Measurements from ENCODE around the gene GBA2. TPM values are rescaled to one million over a fixed set of nuclear protein-coding genes. Genes with fewer than 3 reads are reported as not detected.

Gene GBA2
- total RNA-seq, 1 donor from 2014 or later: 77.3 TPM

DNA sequence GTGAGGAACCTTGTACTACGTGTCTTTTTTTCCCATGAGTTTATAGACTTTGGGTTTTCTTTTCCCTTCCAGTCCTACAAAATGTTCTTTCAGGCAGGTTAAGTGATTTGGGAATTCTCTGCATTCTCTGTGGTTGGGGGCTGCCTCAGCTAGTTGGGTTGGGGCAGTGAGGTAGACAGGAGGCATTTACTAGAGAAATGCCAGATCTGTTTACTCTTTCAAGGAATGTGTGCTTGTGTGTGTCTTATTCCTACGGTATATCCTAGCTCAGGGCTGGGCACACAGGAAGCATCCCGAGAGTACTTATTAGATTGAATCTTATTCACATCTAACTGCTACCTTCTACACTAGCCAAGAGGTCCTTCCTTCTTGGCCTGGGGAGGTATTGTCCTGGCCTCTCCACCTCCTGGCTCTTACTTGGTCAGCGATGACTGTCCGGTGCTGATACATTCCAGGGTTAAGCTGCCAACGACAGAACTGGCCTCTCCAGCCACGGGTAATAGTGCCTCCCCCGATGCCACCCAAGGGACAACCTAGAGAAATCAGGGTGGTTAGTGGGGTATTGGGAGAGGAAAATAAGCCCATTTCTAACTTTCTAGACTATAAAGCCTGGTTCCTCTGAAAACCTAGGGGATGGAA is 5.0 kb downstream of the GBA2 start:
- H3K4me3 ChIP-seq: no peak overlapping the region
- peaks cover 36% of the 10 kb centered on the region for H3K4me1 ChIP-seq
- H3K27ac ChIP-seq: no peak overlapping the region
- peaks cover 0 to 56% of the 10 kb centered on the region in 2 donors for H3K36me3 ChIP-seq
- DNase-seq (ENCODE audit: extremely low spot score in 2 of 2): no peak
- no peaks in the 10 kb centered on the region for H3K9me3 ChIP-seq
- H3K27me3 ChIP-seq: no peaks in the 10 kb centered on the region
- TF ChIP-seq, protein P1, sequence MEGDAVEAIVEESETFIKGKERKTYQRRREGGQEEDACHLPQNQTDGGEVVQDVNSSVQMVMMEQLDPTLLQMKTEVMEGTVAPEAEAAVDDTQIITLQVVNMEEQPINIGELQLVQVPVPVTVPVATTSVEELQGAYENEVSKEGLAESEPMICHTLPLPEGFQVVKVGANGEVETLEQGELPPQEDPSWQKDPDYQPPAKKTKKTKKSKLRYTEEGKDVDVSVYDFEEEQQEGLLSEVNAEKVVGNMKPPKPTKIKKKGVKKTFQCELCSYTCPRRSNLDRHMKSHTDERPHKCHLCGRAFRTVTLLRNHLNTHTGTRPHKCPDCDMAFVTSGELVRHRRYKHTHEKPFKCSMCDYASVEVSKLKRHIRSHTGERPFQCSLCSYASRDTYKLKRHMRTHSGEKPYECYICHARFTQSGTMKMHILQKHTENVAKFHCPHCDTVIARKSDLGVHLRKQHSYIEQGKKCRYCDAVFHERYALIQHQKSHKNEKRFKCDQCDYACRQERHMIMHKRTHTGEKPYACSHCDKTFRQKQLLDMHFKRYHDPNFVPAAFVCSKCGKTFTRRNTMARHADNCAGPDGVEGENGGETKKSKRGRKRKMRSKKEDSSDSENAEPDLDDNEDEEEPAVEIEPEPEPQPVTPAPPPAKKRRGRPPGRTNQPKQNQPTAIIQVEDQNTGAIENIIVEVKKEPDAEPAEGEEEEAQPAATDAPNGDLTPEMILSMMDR (IDR thresholded peaks at IDR 0.05): no peak
- TF ChIP-seq POLR2AphosphoS5 (IDR thresholded peaks at IDR 0.05; ENCODE audit: insufficient read depth in 1 of 2, low read depth in 1 of 2) (no peak), POLR2A (IDR thresholded peaks at IDR 0.05) (no peak)
- intact Hi-C loops (cut with DNase I): no loop called here

DNA sequence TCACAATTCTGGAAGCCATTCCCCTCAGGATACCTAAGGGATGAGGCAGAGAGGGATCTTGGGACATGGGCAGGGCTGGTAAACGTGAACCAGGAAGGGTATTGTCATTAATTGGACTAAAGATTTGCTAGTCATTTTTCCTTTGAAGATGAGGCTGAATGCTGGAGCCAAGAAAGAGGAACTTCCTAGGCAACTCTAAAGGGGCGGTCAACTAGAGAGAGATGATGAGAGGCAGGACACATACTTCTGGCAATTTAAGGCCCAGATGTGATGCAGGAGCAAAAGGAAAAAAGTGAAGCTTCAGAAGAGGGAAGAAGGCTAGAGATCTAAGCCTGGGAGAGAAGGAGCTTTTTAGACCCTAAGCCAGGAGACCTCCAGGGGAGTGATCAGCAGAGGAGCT is 5.6 kb downstream of the GBA2 start:
- intact Hi-C loops (cut with DNase I): no loop called here
- Histone ChIP-seq H3K4me1 (peaks cover 36% of the 10 kb centered on the region), H3K27ac (no peak overlapping the region), H3K27me3 (no peaks in the 10 kb centered on the region), H3K36me3 (peaks cover 0 to 61% of the 10 kb centered on the region in 2 donors), H3K4me3 (no peak overlapping the region), H3K9me3 (no peaks in the 10 kb centered on the region)
- no peak for TF ChIP-seq POLR2A (IDR thresholded peaks at IDR 0.05)
- TF ChIP-seq POLR2AphosphoS5 (IDR thresholded peaks at IDR 0.05; ENCODE audit: insufficient read depth in 1 of 2, low read depth in 1 of 2): no peak
- TF ChIP-seq, protein P1 (IDR thresholded peaks at IDR 0.05): no peak
- DNase-seq (ENCODE audit: extremely low spot score in 2 of 2): no peak

DNA sequence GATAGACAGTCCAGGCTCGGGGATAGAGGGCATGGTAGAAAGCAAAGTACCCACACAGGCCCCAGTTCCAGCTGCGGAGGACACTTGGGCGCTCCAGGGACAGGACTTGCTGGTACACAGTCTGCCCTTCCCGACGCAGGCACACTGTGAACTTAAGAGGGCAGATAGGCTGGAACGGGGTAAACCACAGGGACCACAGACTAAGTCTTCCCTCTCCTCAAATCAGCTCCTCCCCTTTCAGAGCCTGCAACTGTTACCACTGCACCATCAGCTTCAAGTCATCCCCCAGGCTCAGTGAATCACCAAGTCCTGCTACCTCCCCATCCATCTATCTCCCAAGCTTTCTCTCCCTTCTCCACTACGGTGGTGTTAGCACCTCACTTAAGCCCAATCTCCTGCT is 7.3 kb downstream of the GBA2 start:
- DNase-seq (ENCODE audit: extremely low spot score in 2 of 2): no peak
- H3K36me3 ChIP-seq: peaks cover 0 to 78% of the 10 kb centered on the region in 2 donors
- H3K4me3 ChIP-seq: no peak overlapping the region
- H3K27ac ChIP-seq: no peak overlapping the region
- H3K9me3 ChIP-seq: no peaks in the 10 kb centered on the region
- no peaks in the 10 kb centered on the region for H3K27me3 ChIP-seq
- intact Hi-C loops (cut with DNase I): no loop called here
- TF ChIP-seq POLR2A (IDR thresholded peaks at IDR 0.05): no peak
- TF ChIP-seq, protein P1 (IDR thresholded peaks at IDR 0.05): no peak
- no peak for TF ChIP-seq POLR2AphosphoS5 (IDR thresholded peaks at IDR 0.05; ENCODE audit: insufficient read depth in 1 of 2, low read depth in 1 of 2)
- peaks cover 21% of the 10 kb centered on the region for H3K4me1 ChIP-seq

DNA sequence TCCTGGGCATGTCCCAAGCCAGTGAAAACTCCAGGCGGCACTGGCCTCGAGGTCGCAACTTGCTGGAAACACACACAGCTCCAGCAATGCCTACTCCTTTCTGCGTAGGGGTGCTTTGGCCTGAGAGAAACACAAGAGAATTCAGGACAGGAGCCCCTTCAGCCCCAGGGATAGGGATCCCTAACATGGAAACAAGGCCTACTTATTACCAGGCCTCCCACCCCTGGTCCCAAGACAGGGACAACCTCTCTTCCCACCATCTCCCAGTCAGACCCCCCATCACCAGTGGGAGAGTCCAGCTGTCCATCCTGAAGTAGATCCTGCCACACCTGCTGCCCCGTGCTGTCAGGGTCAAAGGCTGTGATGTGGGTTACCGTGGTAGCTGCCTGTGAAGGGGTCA is 8.8 kb downstream of the GBA2 start:
- no peaks in the 10 kb centered on the region for H3K9me3 ChIP-seq
- no peaks in the 10 kb centered on the region for H3K27me3 ChIP-seq
- peaks cover 6% of the 10 kb centered on the region for H3K4me1 ChIP-seq
- no peak overlapping the region for H3K4me3 ChIP-seq
- no peak overlapping the region for H3K27ac ChIP-seq
- intact Hi-C loops (cut with DNase I): no loop called here
- H3K36me3 ChIP-seq: peaks cover 0 to 90% of the 10 kb centered on the region in 2 donors
- TF ChIP-seq POLR2AphosphoS5 (IDR thresholded peaks at IDR 0.05; ENCODE audit: insufficient read depth in 1 of 2, low read depth in 1 of 2) (no peak), POLR2A (IDR thresholded peaks at IDR 0.05) (no peak)
- TF ChIP-seq, protein P1 (IDR thresholded peaks at IDR 0.05): no peak
- no peak for DNase-seq (ENCODE audit: extremely low spot score in 2 of 2)

DNA sequence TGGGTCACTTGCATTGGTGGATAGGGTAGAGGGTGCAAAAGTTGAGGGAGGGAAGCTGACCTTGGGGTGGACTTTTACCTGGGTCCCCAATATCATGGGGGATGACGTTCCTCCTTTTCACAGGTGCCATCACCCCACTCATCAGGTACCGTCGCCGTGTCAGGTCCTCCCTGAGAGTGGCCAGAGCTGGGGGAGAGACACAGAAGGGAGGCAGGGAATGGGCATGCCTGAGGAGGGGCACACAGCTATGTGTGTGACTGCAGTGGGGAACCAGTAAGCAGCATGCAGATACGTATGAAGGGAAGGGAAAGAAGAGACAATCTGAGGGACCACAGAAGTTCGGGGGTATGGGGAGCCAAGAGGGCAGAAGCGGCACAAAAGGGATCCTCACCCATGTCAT is 10.1 kb downstream of the GBA2 start:
- no peaks in the 10 kb centered on the region for H3K27me3 ChIP-seq
- TF ChIP-seq POLR2A (IDR thresholded peaks at IDR 0.05) (no peak), POLR2AphosphoS5 (IDR thresholded peaks at IDR 0.05; ENCODE audit: insufficient read depth in 1 of 2, low read depth in 1 of 2) (no peak)
- TF ChIP-seq, protein P1 (IDR thresholded peaks at IDR 0.05): no peak
- no peaks in the 10 kb centered on the region for H3K9me3 ChIP-seq
- H3K27ac ChIP-seq: no peak overlapping the region
- no peak overlapping the region for H3K4me3 ChIP-seq
- peaks cover 0 to 84% of the 10 kb centered on the region in 2 donors for H3K36me3 ChIP-seq
- peaks cover 3% of the 10 kb centered on the region for H3K4me1 ChIP-seq
- intact Hi-C loops (cut with DNase I): no loop called here
- no peak for DNase-seq (ENCODE audit: extremely low spot score in 2 of 2)
